BE2C (cell line): Measurements from ENCODE around the gene DMRTA1.
"Not testable (repeated sequence)": the region's sequence is repeated elsewhere in the genome, so short reads cannot be mapped to it uniquely, and the experiment has no call there.

Experiments used
- DNase-seq: peaks from one replicate; pipeline ENCODE4 v3.0.0-alpha.2; 2020
- H3K27me3 ChIP-seq: fragments of 250-450 bp; sonication (Bioruptor Pico); 2 replicates; pipeline ENCODE4 v1.5.1; 2020; ENCODE audit warnings: mild to moderate bottlenecking
- H3K36me3 ChIP-seq: fragments of 250-450 bp; sonication (Bioruptor Pico); 2 replicates; pipeline ENCODE4 v1.5.1; 2020; ENCODE audit warnings: mild to moderate bottlenecking
- H3K4me1 ChIP-seq: fragments of 250-450 bp; sonication (Bioruptor Pico); 2 replicates; pipeline ENCODE4 v1.5.1; 2020
- H3K4me3 ChIP-seq: 2 replicates; pipeline ENCODE4 v1.5.1; 2011; ENCODE audit warnings: low read depth, low read length
- H3K9me3 ChIP-seq: fragments of 250-450 bp; sonication (Bioruptor Pico); 2 replicates; pipeline ENCODE4 v1.5.1; 2020
- TF ChIP-seq, protein P1 (sequence below): IDR thresholded peaks from 2 replicates; pipeline ENCODE4 v1.5.1; 2012; ENCODE audit warnings: mild to moderate bottlenecking, low read depth, low read length

The DMRTA1 gene

DNA sequence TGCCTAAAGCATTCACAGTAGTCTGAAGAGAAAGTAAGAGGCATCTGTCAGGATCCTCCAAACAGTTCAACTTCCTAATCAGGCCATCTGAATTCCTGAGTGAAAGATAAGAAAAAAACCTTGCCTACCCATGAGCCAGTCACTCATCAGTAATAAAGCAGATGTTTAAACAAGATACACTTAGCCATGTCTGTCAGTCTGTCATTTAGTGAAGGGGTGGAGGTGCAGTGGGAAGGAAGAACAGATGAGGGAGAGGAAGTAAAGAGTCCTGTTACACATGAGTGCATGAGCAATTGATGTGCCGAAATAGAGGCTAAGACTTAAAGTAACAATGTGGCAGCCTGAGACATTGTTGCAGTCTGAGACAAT, 29.9 kb upstream of the DMRTA1 start:
- Histone ChIP-seq H3K4me3 (no peak overlapping the region), H3K36me3 (no peaks in the 10 kb centered on the region), H3K4me1 (no peaks in the 10 kb centered on the region), H3K9me3 (no peaks in the 10 kb centered on the region), H3K27me3 (no peaks in the 10 kb centered on the region)
- DNase-seq, result no peak
- TF ChIP-seq, protein P1, sequence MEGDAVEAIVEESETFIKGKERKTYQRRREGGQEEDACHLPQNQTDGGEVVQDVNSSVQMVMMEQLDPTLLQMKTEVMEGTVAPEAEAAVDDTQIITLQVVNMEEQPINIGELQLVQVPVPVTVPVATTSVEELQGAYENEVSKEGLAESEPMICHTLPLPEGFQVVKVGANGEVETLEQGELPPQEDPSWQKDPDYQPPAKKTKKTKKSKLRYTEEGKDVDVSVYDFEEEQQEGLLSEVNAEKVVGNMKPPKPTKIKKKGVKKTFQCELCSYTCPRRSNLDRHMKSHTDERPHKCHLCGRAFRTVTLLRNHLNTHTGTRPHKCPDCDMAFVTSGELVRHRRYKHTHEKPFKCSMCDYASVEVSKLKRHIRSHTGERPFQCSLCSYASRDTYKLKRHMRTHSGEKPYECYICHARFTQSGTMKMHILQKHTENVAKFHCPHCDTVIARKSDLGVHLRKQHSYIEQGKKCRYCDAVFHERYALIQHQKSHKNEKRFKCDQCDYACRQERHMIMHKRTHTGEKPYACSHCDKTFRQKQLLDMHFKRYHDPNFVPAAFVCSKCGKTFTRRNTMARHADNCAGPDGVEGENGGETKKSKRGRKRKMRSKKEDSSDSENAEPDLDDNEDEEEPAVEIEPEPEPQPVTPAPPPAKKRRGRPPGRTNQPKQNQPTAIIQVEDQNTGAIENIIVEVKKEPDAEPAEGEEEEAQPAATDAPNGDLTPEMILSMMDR, result no peak

DNA sequence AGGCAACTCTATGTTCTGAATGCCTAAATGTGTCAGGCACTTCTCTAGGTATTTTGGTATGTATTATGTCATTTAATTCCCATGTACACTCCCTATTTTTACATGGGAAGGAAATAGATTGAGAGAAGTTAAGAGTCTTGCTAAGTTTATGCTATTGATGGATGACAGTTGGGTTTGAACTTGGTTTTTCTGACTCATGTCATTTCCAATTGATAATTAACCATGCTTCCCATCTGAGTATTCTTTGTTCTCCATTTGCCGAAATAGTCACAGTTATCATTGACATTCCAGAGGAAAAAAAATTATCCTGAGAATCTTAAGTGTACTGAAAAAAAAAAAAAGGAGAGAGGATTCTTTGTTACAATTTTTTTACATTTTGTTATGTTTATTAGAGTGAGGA, 23.1 kb upstream of the DMRTA1 start:
- no peaks in the 10 kb centered on the region for H3K9me3 ChIP-seq
- no peak for DNase-seq
- no peaks in the 10 kb centered on the region for H3K4me1 ChIP-seq
- TF ChIP-seq, protein P1, result no peak
- H3K36me3 ChIP-seq, result no peaks in the 10 kb centered on the region
- no peak overlapping the region for H3K4me3 ChIP-seq
- no peaks in the 10 kb centered on the region for H3K27me3 ChIP-seq

DNA sequence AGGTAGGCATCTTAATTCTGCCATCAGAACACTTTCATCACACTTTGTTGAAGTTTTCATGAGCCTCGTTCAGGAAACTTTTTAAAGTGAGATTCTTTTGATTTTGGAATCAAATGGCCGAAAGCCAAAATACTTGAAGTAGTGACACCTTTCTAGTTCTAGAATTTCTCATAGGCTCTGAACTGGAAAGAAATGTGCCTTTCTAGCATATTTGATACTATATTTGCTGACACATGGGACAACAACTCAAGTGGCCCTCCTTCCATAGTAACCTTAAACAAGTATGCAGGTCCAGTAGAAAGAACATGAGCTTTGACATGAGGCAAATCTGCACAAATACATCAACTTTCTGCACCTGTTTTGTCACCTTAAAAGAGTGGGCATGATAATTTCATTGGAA, 22.0 kb upstream of the DMRTA1 start:
- Histone ChIP-seq H3K4me3 (no peak overlapping the region), H3K27me3 (no peaks in the 10 kb centered on the region), H3K9me3 (no peaks in the 10 kb centered on the region), H3K4me1 (no peaks in the 10 kb centered on the region), H3K36me3 (no peaks in the 10 kb centered on the region)
- TF ChIP-seq, protein P1, result no peak
- no peak for DNase-seq

DNA sequence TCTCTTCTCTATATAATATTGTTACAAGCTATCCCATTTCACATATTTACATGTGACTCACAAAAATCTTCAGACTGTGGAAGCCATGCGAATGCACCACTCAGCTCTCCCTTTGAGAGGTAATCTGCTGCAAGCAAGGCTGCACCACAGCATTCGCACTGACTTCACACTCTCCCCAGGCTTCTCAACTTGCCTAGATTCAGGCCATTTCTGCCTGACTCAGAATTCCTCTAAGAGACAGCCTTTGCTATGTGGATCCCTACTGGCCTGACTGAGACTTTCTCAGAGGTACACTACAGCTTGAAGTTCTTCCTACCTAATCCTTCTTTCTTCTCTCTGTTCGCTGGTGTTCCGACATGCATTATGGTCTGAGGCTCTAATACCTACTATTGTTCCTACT, 21.1 kb upstream of the DMRTA1 start:
- no peak for DNase-seq
- TF ChIP-seq, protein P1, result no peak
- no peaks in the 10 kb centered on the region for H3K27me3 ChIP-seq
- H3K36me3 ChIP-seq, result no peaks in the 10 kb centered on the region
- H3K9me3 ChIP-seq, result no peaks in the 10 kb centered on the region
- H3K4me3 ChIP-seq, result no peak overlapping the region
- H3K4me1 ChIP-seq, result no peaks in the 10 kb centered on the region

DNA sequence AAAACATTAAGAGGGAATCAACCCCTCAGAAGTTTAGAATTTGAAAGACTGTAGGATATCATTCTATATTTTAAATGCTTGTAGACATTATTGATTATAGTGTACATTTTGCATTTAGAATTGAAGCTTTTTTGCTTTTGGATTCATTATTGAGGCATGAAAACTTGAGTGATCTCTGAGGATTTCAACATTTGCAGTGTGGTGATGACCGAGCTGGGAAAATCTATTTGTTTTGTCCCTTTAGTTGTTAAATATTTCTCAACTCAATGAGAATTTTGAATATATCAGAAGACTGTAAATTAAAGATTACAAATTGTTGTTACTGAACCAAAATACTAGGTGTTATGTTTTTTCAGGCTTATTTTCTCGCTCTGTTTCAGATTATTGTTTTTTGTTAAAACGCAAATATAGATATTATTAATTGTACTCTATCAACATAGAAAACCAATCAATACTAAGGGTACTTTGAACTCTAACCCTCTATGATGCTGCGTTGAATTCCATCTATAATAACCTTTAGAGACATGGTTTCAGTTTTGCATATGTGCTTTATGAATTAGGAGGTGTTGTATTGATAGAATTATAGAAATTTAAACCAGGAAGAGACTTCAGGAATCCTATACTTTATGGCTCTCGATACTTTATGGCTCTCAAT, 19.3 kb upstream of the DMRTA1 start:
- DNase-seq, result no peak
- H3K9me3 ChIP-seq, result no peaks in the 10 kb centered on the region
- H3K4me1 ChIP-seq, result no peaks in the 10 kb centered on the region
- TF ChIP-seq, protein P1, result no peak
- H3K4me3 ChIP-seq, result no peak overlapping the region
- H3K36me3 ChIP-seq, result no peaks in the 10 kb centered on the region
- no peaks in the 10 kb centered on the region for H3K27me3 ChIP-seq

DNA sequence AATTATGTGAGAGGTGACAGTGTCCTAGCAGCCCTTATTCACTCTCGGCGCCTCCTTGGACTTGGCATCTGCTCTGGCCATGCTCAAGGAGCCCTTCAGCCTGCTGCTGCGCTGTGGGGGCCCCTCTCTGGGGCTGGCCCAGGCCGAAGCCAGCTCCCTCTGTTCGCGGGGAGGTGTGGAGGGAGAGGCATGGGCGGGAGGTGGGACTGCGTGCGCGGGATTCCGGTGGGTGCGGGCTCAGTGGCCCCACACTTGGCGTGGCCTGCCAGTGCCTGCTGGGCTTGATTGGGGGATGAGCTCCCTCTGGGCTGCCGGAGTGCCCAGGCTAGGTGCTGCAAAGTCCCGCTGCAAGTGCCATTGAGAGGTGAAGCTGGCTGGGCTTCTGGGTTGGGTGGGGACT, 12.9 kb upstream of the DMRTA1 start:
- Histone ChIP-seq H3K4me1 (no peaks in the 10 kb centered on the region), H3K4me3 (no peak overlapping the region), H3K27me3 (no peaks in the 10 kb centered on the region), H3K36me3 (no peaks in the 10 kb centered on the region), H3K9me3 (no peaks in the 10 kb centered on the region)
- TF ChIP-seq, protein P1, result no peak
- DNase-seq, result no peak

DNA sequence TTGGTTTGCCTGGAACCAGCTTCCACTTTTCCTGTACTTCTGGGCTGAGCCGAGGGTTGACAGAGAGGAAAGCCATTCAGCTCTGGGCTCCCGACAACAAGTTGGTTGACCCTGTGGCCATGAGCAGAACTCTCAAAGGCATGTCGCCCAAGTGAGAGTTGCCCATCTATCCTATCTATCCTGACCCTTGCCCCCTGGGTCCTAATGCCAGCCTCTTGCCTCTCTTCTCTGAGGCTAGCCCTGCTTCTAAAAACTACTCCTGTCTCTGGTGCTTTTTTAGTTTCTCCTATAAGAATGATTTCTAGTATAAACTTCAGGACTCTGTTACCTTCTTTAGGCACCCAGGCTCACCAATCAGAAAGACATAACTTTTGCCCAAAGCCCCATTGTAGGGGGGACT, 11.4 kb upstream of the DMRTA1 start:
- H3K4me3 ChIP-seq, DNase-seq, H3K27me3 ChIP-seq, H3K9me3 ChIP-seq, H3K36me3 ChIP-seq, H3K4me1 ChIP-seq: not testable (repeated sequence)

DNA sequence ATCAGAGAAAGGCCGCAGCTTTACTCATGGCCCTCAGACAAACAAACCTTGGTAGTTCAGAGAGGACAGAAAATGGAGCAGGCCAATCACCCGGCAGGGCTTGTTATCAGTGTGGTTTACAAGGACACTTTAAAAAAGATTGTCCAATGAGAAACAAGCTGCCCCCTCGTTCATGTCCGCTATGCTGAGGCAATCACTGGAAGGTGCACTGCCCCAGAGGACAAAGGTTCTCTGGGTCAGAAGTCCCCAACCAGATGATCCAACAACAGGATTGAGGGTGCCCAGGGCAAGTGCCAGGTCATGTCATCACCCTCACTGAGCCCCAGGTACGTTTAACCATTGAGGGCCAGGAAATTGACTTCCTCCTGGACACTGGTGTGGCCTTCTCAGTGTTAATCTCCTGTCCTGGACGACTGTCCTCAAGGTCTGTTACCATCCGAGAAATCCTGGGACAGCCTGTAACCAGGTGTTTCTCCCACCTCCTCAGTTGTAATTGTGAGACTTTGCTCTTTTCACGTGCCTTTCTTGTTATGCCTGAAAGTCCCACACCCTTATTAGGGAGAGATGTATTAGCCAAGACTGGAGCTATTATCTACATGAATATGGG, 9.1 kb upstream of the DMRTA1 start:
- H3K9me3 ChIP-seq, DNase-seq, H3K4me3 ChIP-seq, H3K36me3 ChIP-seq, H3K27me3 ChIP-seq, H3K4me1 ChIP-seq: not testable (repeated sequence)
